Measurements from ENCODE around the gene OR8H2. TPM values are rescaled to one million over a fixed set of nuclear protein-coding genes. Genes with fewer than 3 reads are reported as not detected.
"Not testable (repeated sequence)": the region's sequence is repeated elsewhere in the genome, so short reads cannot be mapped to it uniquely, and the experiment has no call there.

OR8H2 gene, protein sequence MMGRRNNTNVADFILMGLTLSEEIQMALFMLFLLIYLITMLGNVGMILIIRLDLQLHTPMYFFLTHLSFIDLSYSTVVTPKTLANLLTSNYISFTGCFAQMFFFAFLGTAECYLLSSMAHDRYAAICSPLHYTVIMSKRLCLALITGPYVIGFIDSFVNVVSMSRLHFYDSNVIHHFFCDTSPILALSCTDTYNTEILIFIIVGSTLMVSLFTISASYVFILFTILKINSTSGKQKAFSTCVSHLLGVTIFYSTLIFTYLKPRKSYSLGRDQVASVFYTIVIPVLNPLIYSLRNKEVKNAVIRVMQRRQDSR
- polyA plus RNA-seq (ENCODE audit: insufficient read length in 3 of 3): under 1 TPM in 1 of 3 donors, not detected in 2; 0.05 TPM
- long read RNA-seq, donor 1, partial matches to known transcripts: 0 of 1 reads
- long read RNA-seq, donor 1, other reads (novel, unspliced or antisense): 0 of 1 reads
- long read RNA-seq, donor 2: 0 reads
- long read RNA-seq, donor 3: 0 reads
- long read RNA-seq, donor 4: 0 reads
- long read RNA-seq, donor 5: 0 reads
- long read RNA-seq, donor 6: 0 reads
- long read RNA-seq, donor 7: 0 reads
- long read RNA-seq, donor 8: 0 reads
- long read RNA-seq, donor 9: 0 reads
- long read RNA-seq, donor 10: 0 reads
- long read RNA-seq, donor 11: 0 reads
- long read RNA-seq, donor 12: 0 reads
- long read RNA-seq, donor 13: 0 reads
- long read RNA-seq, donor 14: 0 reads
- long read RNA-seq, donor 15: 0 reads
- long read RNA-seq, donor 16: 0 reads

DNA sequence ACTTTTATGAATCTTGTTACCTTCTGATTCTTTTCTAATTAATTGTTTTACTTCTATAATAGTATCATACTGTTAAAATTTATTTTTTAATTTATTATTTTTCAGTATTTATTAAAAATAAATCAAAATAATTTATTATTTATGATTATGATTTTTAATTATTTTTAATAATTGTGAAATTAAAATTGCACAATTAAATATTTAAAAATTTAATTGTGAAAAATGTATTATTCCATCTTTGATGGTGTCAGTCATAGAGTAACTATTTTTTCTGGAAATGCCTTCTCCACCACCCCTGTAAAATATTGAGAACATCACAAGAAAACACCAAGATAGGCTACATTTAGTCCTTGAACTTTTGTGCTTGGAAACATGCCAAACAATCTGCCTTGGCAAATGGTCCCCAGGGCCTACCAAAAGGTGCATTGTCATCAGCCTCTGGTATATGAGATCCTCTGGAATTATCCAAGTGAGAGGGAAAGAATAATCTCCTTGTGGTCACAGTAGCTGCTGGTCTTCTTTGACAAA is at the start of gene OR8H2:
TSS of gene OR8H2 (plus strand) at position 478 of the 528 bp plus-strand sequence. CDS start 1,356 bp downstream, outside the sequence.
- DNase-seq (ENCODE audit: extremely low read depth in 1 of 11, low read depth in 9 of 11, low spot score in 4 of 11): no peak

DNA sequence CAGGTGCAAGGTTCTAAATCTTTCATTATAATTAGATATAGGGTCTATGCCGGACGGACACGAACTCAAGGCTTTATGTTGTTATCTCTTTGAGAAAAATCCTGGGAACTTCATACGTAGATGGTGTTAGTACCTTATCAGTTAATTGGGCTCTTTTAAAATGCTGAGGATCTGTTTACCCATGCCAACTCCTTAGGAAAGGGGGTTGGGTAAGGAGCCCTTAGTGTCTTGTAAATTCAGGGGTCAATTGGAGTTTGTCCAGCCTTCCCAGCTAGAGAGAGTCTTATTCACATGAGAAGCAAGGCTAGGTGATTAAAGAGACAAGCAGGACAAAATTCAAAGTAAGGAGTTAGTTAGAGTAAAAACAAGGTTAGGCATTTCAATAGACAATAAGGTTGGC is 47.1 kb upstream of the OR8H2 start:
- not testable (repeated sequence) for DNase-seq (ENCODE audit: extremely low read depth in 1 of 11, low read depth in 9 of 11, low spot score in 4 of 11)

DNA sequence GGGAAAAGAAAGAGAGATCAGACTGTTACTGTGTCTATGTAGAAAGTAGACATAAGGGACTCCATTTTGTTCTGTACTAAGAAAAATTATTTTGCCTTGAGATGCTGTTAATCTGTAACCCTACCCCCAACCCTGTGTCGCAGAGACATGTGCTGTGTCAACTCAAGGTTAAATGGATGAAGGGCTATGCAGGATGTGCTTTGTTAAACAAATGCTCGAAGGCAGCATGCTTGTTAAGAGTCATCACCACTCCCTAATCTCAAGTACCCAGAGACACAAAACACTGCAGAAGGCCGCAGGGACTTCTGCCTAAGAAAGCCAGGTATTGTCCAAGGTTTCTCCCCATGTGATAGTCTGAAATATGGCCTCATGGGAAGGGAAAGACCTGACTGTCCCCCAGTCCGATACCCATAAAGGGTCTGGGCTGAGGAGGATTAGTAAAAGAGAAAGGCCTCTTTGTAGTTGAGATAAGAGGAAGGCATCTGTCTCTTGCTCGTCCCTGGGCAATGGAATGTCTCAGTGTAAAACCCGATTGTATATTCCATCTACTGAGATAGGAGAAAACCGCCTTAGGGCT is 45.7 kb upstream of the OR8H2 start:
- DNase-seq (ENCODE audit: extremely low read depth in 1 of 11, low read depth in 9 of 11, low spot score in 4 of 11): not testable (repeated sequence)

DNA sequence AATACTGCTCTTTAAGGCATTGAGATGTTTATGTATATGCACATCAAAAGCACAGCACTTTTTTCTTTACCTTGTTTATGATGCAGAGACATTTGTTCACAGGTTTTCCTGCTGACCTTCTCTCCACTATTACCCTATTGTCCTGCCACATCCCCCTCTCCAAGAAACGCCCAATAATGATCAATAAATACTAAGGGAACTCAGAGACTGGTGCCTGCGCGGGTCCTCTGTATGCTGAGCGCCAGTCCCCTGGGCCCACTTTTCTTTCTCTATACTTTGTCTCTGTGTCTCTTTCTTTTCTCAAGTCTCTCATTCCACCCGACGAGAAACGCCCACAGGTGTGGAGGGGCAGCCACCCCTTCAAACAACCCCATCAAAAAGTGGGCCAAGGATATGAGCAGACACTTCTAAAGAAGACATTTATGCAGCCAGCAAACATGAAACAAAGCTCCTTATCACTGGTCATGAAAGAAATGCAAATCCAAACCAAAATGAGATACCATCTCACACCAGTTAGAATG is 45.2 kb upstream of the OR8H2 start:
- not testable (repeated sequence) for DNase-seq (ENCODE audit: extremely low read depth in 1 of 11, low read depth in 9 of 11, low spot score in 4 of 11)

DNA sequence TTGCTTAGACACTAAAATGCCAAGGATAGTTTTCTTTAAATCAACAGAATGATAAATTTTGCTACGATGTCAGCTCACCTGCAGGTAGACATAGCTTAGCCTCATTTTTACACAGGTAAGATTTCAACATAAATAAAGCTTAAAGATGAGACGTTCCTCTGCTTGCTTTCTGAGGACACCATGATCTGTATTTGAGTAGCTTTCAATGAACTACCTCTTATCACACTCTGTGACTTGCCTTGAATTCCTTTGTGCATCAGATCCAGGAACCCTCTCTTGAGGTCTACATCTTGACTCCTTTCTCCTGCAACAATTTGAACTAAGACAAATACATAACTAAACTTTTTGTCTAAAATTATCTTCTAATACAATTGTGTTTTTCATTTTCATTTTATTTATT is 36.5 kb upstream of the OR8H2 start:
- no peak for DNase-seq (ENCODE audit: extremely low read depth in 1 of 11, low read depth in 9 of 11, low spot score in 4 of 11)

DNA sequence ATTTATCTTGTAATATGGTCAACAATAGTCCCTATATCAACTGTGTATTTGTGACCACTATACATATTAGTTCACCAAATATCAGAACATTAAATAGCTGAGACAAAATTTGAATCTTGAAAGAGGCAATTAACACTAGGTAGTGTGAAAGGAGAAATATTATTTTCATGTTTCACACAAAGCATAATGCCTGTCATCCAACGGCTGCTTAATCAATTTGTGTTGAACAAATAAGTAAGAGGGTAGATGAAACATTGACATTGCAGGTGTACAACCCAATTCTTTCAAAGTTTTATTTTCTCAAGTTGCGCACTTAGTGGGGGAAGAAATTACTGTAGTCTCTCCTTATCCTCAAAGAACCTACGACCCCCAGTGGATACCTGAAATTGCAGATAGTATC is 13.8 kb upstream of the OR8H2 start:
- no peak for DNase-seq (ENCODE audit: extremely low read depth in 1 of 11, low read depth in 9 of 11, low spot score in 4 of 11)

DNA sequence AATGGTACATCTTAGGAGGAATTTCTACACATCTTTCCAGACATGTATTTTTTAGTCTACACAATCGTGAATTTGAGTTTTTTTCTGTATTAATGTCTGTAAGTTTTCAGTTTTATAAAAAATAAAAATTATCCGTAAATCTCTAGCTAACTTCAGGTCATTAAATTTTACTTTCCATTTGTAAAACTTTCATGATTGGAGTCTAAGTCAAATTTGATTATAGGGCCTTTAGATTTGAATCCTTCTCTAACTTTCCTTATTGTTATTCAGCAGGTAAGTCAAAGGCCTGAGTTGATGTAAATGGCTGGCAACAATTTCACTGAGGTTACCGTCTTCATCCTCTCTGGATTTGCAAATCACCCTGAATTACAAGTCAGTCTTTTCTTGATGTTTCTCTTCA is 10.5 kb upstream of the OR8H2 start, which contains the start of gene OR8I2:
TSS of gene OR8I2 (plus strand) at position 301 of the 400 bp plus-strand sequence. CDS start at position 301, 0 bp downstream.
- no peak for DNase-seq (ENCODE audit: extremely low read depth in 1 of 11, low read depth in 9 of 11, low spot score in 4 of 11)

DNA sequence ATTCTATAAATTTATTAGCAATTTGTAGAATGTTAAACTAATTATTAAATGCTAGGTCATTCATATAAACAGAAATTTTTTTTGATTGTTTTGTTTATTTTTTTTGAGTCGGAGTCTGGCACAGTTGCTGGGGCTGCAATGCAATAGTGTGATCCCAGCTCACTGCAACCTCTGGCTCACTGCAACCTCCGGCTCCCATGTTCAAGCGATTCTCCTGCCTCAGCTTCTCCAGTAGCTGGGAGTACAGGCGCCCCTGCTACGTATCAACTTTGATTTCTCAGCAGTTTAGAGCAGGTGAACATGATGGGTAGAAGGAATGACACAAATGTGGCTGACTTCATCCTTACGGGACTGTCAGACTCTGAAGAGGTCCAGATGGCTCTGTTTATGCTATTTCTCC is 18.6 kb downstream of the OR8H2 start, which contains the start of gene OR8H3:
TSS of gene OR8H3 (plus strand) at position 301 of the 400 bp plus-strand sequence. CDS start at position 301, 0 bp downstream.
- no peak for DNase-seq (ENCODE audit: extremely low read depth in 1 of 11, low read depth in 9 of 11, low spot score in 4 of 11)

DNA sequence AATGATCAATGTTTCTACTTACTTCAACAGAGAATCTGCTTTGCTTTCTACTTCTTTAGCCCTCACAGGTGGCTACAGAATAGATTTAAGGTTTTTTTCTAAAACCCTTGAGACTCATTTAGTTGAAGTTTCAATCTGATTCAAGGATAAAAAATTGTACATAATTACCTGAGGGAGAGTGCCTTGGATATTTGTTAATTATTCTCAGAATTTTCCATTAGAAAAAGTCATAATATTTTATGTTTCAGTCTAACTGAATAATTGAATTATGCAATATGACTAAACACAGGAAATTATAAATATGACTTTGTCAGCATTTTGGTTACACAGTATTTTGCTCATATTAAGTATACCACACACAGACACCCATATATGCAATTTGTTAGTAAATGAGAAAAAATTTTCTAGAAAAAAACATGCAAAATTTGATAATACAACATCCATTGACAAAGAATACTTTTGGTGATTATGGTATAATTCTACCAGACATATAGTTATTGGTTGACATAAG is 36.7 kb downstream of the OR8H2 start, which contains the start of gene OR8J3:
TSS of gene OR8J3 (minus strand) at position 51 of the 511 bp plus-strand sequence. CDS start 2,483 bp downstream, outside the sequence.
- DNase-seq (ENCODE audit: extremely low read depth in 1 of 11, low read depth in 9 of 11, low spot score in 4 of 11): no peak

DNA sequence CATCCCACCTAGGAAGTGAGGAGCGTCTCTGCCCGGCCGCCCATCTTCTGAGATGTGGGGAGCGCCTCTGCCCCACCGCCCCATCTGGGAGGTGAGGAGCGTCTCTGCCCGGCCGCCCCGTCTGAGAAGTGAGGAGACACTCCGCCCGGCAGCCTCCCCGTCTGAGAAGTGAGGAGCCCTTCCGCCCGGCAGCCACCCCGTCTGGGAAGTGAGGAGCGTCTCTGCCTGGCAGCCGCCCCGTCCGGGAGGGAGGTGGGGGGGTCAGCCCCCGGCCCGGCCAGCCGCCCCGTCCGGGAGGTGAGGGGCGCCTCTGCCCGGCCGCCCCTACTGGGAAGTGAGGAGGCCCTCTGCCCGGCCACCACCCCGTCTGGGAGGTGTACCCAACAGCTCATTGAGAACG is 40.2 kb downstream of the OR8H2 start:
- DNase-seq (ENCODE audit: extremely low read depth in 1 of 11, low read depth in 9 of 11, low spot score in 4 of 11): not testable (repeated sequence)

DNA sequence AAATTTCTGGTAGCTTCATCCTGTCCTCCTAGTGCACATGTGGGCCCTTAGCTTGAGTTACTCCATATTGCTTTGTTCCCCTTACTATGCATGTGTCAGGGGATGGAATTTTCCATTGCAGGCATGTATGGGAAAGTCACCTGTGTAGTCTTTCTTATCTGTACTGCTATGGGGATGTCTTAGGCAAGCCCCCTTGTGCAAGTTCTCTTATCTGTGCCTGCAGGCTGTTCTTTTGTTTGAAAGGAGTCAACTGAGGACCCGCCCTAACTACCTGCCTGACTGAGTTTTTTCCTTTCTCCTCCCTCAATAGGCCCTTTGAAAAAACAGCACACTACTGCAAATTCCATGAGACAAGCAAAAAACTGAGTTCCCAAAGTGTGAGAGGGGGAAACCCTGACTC is 47.9 kb downstream of the OR8H2 start:
- DNase-seq (ENCODE audit: extremely low read depth in 1 of 11, low read depth in 9 of 11, low spot score in 4 of 11): no peak

DNA sequence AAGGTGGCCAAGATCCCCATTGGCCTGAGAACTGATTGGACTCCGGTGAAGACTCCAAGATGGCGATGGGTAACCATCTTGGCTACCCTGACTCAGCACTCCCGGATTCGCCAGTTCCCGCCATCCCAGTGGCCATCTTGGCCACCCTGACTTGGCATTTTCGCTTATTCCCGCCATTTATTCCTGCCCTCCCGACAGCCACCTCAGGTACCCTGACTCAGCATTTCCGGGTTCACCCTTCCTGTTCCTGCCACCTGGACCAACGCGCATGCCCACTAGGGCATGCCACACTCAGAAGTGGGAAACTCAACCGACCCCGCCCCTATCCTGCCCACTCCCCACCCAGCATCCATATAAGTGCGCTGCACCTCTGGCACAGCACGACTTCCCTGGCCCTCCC is 48.8 kb downstream of the OR8H2 start:
- DNase-seq (ENCODE audit: extremely low read depth in 1 of 11, low read depth in 9 of 11, low spot score in 4 of 11): no peak

Other genes starting within 250 kb of the OR8H2 start
- not detected for gene TRIM51, start 220.4 kb upstream of the OR8H2 start, polyA plus RNA-seq (ENCODE audit: insufficient read length in 3 of 3)
- gene OR5W2, start 189.1 kb upstream of the OR8H2 start, polyA plus RNA-seq (ENCODE audit: insufficient read length in 3 of 3): not detected
- gene OR5I1, start 167.3 kb upstream of the OR8H2 start, polyA plus RNA-seq (ENCODE audit: insufficient read length in 3 of 3): not detected
- gene OR10AG1, start 133.7 kb upstream of the OR8H2 start, polyA plus RNA-seq (ENCODE audit: insufficient read length in 3 of 3): not detected
- gene OR5F1, start 109.1 kb upstream of the OR8H2 start, polyA plus RNA-seq (ENCODE audit: insufficient read length in 3 of 3): not detected
- under 1 TPM; 0.03 to 0.08 (median 0.06) TPM for gene OR5AS1, start 76.0 kb upstream of the OR8H2 start, polyA plus RNA-seq (ENCODE audit: insufficient read length in 3 of 3)
- not detected for gene OR8I2, start 10.4 kb upstream of the OR8H2 start, polyA plus RNA-seq (ENCODE audit: insufficient read length in 3 of 3)
- gene OR8H3, start 18.7 kb downstream of the OR8H2 start, polyA plus RNA-seq (ENCODE audit: insufficient read length in 3 of 3): not detected
- not detected for gene OR8J3, start 36.5 kb downstream of the OR8H2 start, polyA plus RNA-seq (ENCODE audit: insufficient read length in 3 of 3)
- gene OR8K5, start 56.6 kb downstream of the OR8H2 start, polyA plus RNA-seq (ENCODE audit: insufficient read length in 3 of 3): not detected
- not detected for gene OR5J2, start 72.9 kb downstream of the OR8H2 start, polyA plus RNA-seq (ENCODE audit: insufficient read length in 3 of 3)
- gene OR5T2, start 130.6 kb downstream of the OR8H2 start, polyA plus RNA-seq (ENCODE audit: insufficient read length in 3 of 3): not detected
- gene OR5T3, start 148.6 kb downstream of the OR8H2 start, polyA plus RNA-seq (ENCODE audit: insufficient read length in 3 of 3): not detected
- gene OR5T1, start 170.5 kb downstream of the OR8H2 start, polyA plus RNA-seq (ENCODE audit: insufficient read length in 3 of 3): not detected
- gene OR8H1, start 188.6 kb downstream of the OR8H2 start, polyA plus RNA-seq (ENCODE audit: insufficient read length in 3 of 3): not detected
- not detected for gene OR8K3, start 211.5 kb downstream of the OR8H2 start, polyA plus RNA-seq (ENCODE audit: insufficient read length in 3 of 3)
- not detected for gene OR8K1, start 242.4 kb downstream of the OR8H2 start, polyA plus RNA-seq (ENCODE audit: insufficient read length in 3 of 3)